GM19468 (cell line): ENCODE data around the gene IGFBP3.

Source experiments
- ATAC-seq: cut with Tn5 transposase; IDR thresholded peaks from one replicate; pipeline ENCODE4 v1.9.1; 2021; ENCODE audit warnings: mild to moderate bottlenecking, moderate library complexity, moderate number of reproducible peaks; ENCODE audit not compliant: unreplicated experiment; ENCODE audit errors: extremely low read depth

IGFBP3 gene

GRCh38 chr7:45923818-45924217, 2.7 kb upstream of the IGFBP3 start:
- ATAC-seq, result no peak

- no peak for ATAC-seq
These were observed 2.2 kb upstream of the IGFBP3 start for GRCh38 chr7:45923290-45923689.

- ATAC-seq, result no peak
These were observed 1.7 kb upstream of the IGFBP3 start for GRCh38 chr7:45922810-45923209.

GRCh38 chr7:45921699-45922519, 837 bp upstream of the IGFBP3 start:
- ATAC-seq, result no peak

DNA sequence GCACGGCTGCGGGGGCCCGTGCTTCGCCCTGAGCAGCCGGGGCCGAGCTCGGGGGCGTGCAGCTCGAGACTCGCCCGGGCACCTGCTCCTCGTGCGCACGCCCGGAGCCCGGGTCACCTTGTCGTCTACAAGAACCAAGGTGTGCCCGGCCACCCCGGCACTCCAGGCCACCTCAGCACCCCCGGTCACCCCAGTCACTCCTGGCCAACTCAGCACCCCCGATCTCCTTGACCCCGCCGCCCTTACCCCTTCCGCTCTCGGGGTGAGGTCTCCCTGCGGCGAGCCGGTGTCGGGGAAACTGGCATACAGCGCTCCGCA, 268 bp upstream of the IGFBP3 start:
- no peak for ATAC-seq

GRCh38 chr7:45919993-45920459, 1.0 kb downstream of the IGFBP3 start:
- no peak for ATAC-seq

DNA sequence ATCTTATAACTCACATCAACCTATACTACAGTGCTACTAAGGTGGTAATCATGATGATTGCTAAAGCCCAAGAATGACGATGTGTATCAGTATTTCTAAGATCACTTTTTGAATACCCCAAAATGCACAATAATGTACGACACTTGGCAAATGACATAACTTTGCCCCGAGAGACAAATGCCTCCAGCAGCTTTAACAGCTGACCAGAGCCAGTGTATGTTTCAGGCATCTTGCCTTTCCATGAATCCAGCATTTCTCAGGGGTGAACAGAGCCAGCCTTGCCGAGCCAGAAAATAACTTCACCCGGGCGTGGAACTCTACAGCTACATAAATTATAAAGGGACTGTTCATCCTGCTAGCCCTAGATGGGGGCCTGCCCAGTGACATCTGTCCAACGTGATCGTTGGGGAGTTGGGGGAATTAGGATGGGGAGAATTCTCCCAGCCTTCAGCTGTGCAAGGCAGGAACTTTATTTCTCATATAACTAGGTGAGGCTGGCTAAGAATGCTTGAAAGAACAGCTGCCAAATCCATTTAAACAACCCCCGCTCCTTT, 1.8 kb downstream of the IGFBP3 start:
- ATAC-seq, result no peak

GRCh38 chr7:45918556-45918955, 2.5 kb downstream of the IGFBP3 start:
- no peak for ATAC-seq

DNA sequence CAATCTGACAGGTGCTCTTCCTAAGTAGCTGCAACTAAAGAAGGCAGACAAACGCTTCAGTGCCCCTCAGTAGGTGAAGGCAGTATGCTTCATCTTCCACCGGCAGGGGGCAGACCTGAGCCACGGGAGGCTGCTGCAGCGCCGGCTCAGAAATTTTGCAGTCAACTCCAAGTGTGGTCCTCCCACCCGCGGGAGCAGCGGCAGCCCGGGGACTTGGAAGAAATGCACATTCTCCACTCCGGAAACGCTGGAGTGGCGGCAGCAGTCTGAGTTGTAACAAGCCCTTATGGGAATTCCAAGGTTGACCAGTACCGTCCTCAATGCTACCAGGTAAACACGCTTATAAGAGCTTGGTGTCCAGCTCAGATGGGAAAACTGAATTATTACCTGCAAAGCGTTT, 3.4 kb downstream of the IGFBP3 start:
- ATAC-seq, result peak; percentile 36

DNA sequence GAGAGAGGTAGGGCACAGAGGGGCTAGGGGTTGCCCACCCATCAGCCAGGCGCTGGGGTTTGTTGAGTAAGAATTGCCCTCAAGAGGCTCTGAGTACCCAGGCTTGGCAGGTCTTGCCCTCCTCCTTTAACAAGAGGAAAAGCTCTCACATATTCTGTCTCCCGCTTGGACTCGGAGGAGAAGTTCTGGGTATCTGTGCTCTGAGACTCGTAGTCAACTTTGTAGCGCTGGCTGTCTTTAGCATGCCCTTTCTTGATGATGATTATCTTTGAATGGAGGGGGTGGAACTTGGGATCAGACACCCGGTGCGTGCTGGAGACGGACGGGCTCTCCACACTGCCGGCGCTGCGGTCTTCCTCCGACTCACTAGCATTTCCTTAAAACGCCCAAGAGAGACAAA, 4.0 kb downstream of the IGFBP3 start:
- ATAC-seq, result no peak

DNA sequence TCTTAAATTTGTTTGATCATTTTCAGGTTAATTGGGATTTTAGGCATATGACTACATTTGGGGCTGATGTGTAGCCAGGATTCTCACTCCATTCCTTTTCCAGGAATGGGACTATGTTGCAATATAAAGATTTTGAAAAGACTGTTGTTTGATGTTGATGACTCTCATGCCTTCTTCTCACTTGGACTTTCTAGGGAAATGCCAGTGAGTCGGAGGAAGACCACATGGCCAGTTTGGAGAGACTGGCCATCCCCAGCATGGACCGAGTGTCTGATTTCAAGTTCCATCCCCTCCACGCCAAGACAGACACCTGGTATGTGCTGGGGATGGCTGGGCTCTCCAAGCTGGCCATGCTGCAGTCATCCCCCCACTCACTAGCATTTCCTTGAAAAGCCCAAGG, 5.5 kb downstream of the IGFBP3 start:
- ATAC-seq, result no peak

DNA sequence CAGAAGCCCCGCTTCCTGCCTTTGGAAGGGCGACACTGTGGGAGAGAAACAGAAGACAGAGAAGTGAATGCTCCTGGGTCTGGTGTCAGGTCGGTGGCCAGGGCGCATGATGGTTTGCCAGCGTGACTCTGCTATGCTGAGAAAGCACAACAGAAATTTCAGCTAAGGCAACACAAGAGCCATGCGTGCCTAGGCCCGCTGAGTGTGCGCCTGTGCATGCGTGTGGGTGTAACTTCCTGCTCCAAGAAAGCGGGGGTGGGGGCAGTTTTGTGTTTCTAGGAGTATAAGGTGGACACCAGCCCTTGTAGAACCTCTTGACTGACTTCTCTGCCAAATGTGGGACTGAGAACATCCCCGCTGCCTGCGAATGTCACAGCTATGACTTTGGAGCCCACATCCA, 6.2 kb downstream of the IGFBP3 start:
- ATAC-seq, result no peak

DNA sequence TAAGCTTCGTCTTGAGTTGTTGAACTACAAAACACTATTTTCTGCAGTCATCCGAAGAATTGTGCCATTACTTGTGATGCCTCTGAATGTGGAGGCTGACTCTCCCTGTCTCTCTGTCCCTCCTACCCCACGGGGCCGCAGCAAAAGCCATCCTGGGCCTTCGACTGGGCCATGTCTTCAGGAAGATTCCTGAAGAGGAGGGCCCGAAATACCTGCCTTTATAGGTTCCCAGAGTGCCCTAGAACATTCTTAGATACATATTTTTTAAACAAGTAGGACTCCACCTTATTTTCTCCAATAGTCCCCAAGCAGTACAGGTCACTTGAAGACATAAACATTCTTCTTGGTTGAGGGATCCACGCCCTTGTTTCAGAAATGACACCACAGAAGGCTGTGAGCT, 8.1 kb downstream of the IGFBP3 start:
- ATAC-seq, result no peak

DNA sequence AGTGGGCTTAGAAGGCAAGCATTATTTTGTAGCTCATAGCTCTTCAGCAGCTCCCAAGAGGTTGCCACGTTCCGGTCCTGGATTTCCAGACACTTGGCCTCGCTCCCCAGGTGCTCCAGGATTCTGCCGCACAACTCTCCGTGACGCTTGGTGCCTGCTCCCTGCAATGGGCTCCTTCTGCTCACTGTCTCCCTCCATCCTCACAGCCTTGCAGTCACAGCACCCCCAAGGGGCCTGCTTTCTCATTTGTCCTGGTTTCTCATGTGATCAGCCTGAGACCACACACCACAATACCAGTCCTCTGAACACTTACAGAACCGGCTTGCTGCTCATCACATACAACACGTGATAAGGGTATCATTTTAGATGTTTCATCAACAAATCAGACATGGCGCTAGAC, 9.8 kb downstream of the IGFBP3 start:
- no peak for ATAC-seq

- no peak for ATAC-seq
These were observed 10.2 kb downstream of the IGFBP3 start for GRCh38 chr7:45910855-45911254.

DNA sequence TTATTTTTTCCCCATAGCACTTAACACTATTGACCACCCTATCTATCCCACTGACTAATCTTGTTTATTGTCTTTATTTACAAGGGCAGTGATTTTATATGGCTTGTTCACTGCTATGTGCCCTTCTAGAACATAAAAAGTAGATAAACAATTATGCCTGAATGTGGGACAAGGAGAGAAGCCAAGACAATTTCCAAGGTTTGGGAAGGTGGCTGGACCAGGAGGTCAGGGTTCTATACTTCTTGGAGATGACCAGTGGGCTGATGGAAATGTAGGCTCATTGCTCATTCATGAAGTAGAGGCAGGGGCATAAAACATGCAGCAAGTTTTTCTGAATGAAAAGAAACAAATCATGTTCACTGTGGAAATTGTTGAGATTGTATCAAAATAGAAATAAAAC, 11.5 kb downstream of the IGFBP3 start:
- no peak for ATAC-seq

DNA sequence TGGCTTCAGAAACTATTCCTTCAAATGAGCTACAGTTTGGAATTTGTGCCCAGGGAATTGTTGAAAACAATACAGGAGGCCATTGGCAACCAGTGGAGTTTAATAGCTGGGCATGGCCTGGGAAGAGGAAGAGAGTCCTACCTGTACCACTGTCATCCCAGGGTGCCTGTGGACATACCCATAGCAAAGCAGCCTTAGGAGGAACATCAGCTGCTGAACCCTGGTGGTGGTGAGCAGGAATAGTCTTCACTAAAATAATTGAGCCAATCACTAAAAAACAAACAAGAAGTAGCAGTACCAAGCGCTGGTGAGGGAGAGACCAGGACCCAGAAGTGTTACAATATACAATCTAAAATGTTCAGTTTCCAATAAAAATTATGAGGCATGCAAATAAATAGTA, 18.3 kb downstream of the IGFBP3 start:
- no peak for ATAC-seq

GRCh38 chr7:45901566-45901965, 19.5 kb downstream of the IGFBP3 start:
- ATAC-seq, result no peak

GRCh38 chr7:45898222-45898621, 22.9 kb downstream of the IGFBP3 start:
- ATAC-seq, result no peak

GRCh38 chr7:45897042-45897690, 23.9 kb downstream of the IGFBP3 start:
- ATAC-seq, result no peak

- ATAC-seq, result no peak
These were observed 26.4 kb downstream of the IGFBP3 start for GRCh38 chr7:45894665-45895062.
